Measurements from ENCODE around the gene DRC1.

GRCh38 chr2:26474261-26474785, 72.6 kb downstream of the DRC1 start:
- no peak for TF ChIP-seq POLR2A (IDR thresholded peaks at IDR 0.05; ENCODE audit: low read length)
- TF ChIP-seq BHLHE40 (IDR thresholded peaks at IDR 0.05; ENCODE audit: low read depth, low read length): no peak
- TF ChIP-seq ESRRA (IDR thresholded peaks at IDR 0.05; ENCODE audit: borderline replicate concordance, low read length): no peak
- TF ChIP-seq REST (IDR thresholded peaks at IDR 0.05): no peak
- TF ChIP-seq FOSL2 (IDR thresholded peaks at IDR 0.05): no peak
- TF ChIP-seq FOSL2 (CRISPR knock-in tag; IDR thresholded peaks at IDR 0.05): no peak
- TF ChIP-seq MAFK (IDR thresholded peaks at IDR 0.05; ENCODE audit: partially characterized antibody): no peak
- no peak for TF ChIP-seq RFX5 (IDR thresholded peaks at IDR 0.05)
- no peak for TF ChIP-seq HEYL (CRISPR knock-in tag; IDR thresholded peaks at IDR 0.05)
- TF ChIP-seq, protein P1, sequence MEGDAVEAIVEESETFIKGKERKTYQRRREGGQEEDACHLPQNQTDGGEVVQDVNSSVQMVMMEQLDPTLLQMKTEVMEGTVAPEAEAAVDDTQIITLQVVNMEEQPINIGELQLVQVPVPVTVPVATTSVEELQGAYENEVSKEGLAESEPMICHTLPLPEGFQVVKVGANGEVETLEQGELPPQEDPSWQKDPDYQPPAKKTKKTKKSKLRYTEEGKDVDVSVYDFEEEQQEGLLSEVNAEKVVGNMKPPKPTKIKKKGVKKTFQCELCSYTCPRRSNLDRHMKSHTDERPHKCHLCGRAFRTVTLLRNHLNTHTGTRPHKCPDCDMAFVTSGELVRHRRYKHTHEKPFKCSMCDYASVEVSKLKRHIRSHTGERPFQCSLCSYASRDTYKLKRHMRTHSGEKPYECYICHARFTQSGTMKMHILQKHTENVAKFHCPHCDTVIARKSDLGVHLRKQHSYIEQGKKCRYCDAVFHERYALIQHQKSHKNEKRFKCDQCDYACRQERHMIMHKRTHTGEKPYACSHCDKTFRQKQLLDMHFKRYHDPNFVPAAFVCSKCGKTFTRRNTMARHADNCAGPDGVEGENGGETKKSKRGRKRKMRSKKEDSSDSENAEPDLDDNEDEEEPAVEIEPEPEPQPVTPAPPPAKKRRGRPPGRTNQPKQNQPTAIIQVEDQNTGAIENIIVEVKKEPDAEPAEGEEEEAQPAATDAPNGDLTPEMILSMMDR (IDR thresholded peaks at IDR 0.05): no peak
- TF ChIP-seq TP53 (CRISPR knock-in tag; IDR thresholded peaks at IDR 0.05): no peak
- TF ChIP-seq SMC3 (IDR thresholded peaks at IDR 0.05): no peak
- no peak for TF ChIP-seq KDM5A (IDR thresholded peaks at IDR 0.05)
- no peak for TF ChIP-seq CEBPB (IDR thresholded peaks at IDR 0.05)
